ENCODE results near the gene TPRG1L.

GRCh38 chr1:3659093-3659492 is 34.3 kb downstream of the TPRG1L start:
- TF ChIP-seq CTCF (IDR thresholded peaks at IDR 0.05) (no peak), POLR2A (IDR thresholded peaks at IDR 0.05) (no peak)

Data from testis (tissue), 2 donors.